HepG2 (cell line): ENCODE results near the gene SH3BP5. TPM values are rescaled to one million over a fixed set of nuclear protein-coding genes. Genes with fewer than 3 reads are reported as not detected.

Source experiments
- ATAC-seq: fragments of 200-7000 bp; cut with Tn5 transposase; 3 replicates; pipeline ENCODE4 v1.9.1; 2020; ENCODE audit warnings: mild to moderate bottlenecking, moderate library complexity
- BruUV-seq: library from RNA; stranded (reverse); fragments of 400-500 nt; replicated peaks from 2 replicates; lab custom pipeline; 2021; lab: Mats Ljungman, UMichigan
- CTCF ChIA-PET: fragments of 300-600 bp; formaldehyde crosslinking; extraction: SDS; loops from one replicate; lab custom pipeline; 2021; ENCODE audit warnings: low total read pairs, inconsistent platforms, low intra/inter-chr PET ratio; lab: Yijun Ruan, JAX
- POLR2A ChIA-PET: fragments of 350-600 bp; sonication (Branson Sonifier 250); formaldehyde crosslinking; loops from one replicate; lab custom pipeline; 2020; ENCODE audit warnings: antibody characterized with exemption, inconsistent platforms; lab: Yijun Ruan, JAX
- DNase-seq: peaks from one replicate; pipeline ENCODE4 v3.0.0-alpha.2; 2015; ENCODE audit warnings: low spot score
- FAIRE-seq: peaks from 3 replicates; lab custom pipeline; 2011; peaks lifted over from hg19 to GRCh38; lab: Jason Lieb, UNC
- H2AFZ ChIP-seq: one replicate; pipeline ENCODE4 v1.6.1; 2011; ENCODE audit warnings: low read length, inconsistent platforms
- H3K27ac ChIP-seq: fragments of 300-600 bp; 3 replicates; pipeline ENCODE4 v1.8.0; 2011; ENCODE audit warnings: mixed run types, mild to moderate bottlenecking, mixed read lengths, low read length, inconsistent platforms; ENCODE audit not compliant: insufficient read depth; ENCODE audit errors: extremely low read length
- H3K27me3 ChIP-seq, 2 experiments: fragments of 200-600 bp in 1 of 2; 2 replicates in 1 of 2; 3 replicates in 1 of 2; pipeline versions ENCODE4 v1.6.0 to v1.8.0; 2011; ENCODE audit warnings: low read length in 2 of 2, mild to moderate bottlenecking in 2 of 2, moderate library complexity in 2 of 2, inconsistent platforms in 1 of 2; ENCODE audit not compliant: insufficient read depth in 2 of 2, control insufficient read depth in 1 of 2
- H3K36me3 ChIP-seq, 2 experiments: fragments of 200-600 bp in 1 of 2; replicated peaks in 1 of 2; 2 replicates in 1 of 2; 3 replicates in 1 of 2; pipeline versions ENCODE4 v1.5.1 to v1.8.0; 2011; ENCODE audit warnings: low read length in 2 of 2, inconsistent platforms in 1 of 2; ENCODE audit not compliant: insufficient read depth in 2 of 2, control insufficient read depth in 1 of 2
- H3K4me1 ChIP-seq: 2 replicates; pipeline ENCODE4 v1.5.1; 2012; ENCODE audit warnings: low read length, inconsistent platforms; ENCODE audit not compliant: insufficient read depth
- H3K4me2 ChIP-seq: 2 replicates; pipeline ENCODE4 v1.6.0; 2011; ENCODE audit warnings: low read depth, low read length, inconsistent platforms
- H3K4me3 ChIP-seq, 3 experiments: fragments of 200-600 bp in 1 of 3; sonication (generic), shearing (Covaris generic) in 1 of 3; replicated peaks in 1 of 3; 2 replicates each; pipeline ENCODE4 v1.5.1; 2011 to 2016; ENCODE audit warnings: low read length in 3 of 3, inconsistent platforms in 2 of 3, low read depth in 2 of 3, mild to moderate bottlenecking in 2 of 3, control low read depth in 1 of 3, mixed read lengths in 1 of 3; ENCODE audit not compliant: insufficient read depth in 1 of 3
- H3K79me2 ChIP-seq: one replicate; pipeline ENCODE4 v1.6.1; 2011; ENCODE audit warnings: low read length, inconsistent platforms; ENCODE audit not compliant: insufficient read depth
- H3K9ac ChIP-seq: 2 replicates; pipeline ENCODE4 v1.6.0; 2011; ENCODE audit warnings: mild to moderate bottlenecking, low read depth, low read length, inconsistent platforms; ENCODE audit not compliant: insufficient read depth
- H3K9me3 ChIP-seq: 2 replicates; pipeline ENCODE4 v1.5.1; 2012; ENCODE audit warnings: mild to moderate bottlenecking, low read length
- H4K20me1 ChIP-seq: 2 replicates; pipeline ENCODE4 v1.6.0; 2011; ENCODE audit warnings: inconsistent platforms, mild to moderate bottlenecking, low read length, moderate library complexity; ENCODE audit not compliant: insufficient read depth
- ADNP ChIP-seq: sonication (generic); formaldehyde crosslinking; IDR thresholded peaks from 2 replicates; pipeline ENCODE4 v1.4.0; 2020; ENCODE audit warnings: missing genetic modification reagents
- ASH2L ChIP-seq: fragments of 300-600, 200-600 bp; sonication (generic); IDR thresholded peaks from 2 replicates; pipeline ENCODE4 v1.7.0; 2017; ENCODE audit warnings: low read depth, mild to moderate bottlenecking, moderate library complexity, mixed read lengths, low read length; ENCODE audit not compliant: insufficient read length
- FOXK2 ChIP-seq: fragments of 450-650 bp; IDR thresholded peaks from 2 replicates; pipeline ENCODE4 v1.6.1; 2016
- GZF1 ChIP-seq: sonication (generic); formaldehyde crosslinking; IDR thresholded peaks from 2 replicates; pipeline ENCODE4 v1.5.1; 2020; ENCODE audit warnings: mild to moderate bottlenecking, missing genetic modification reagents
- SCMH1 ChIP-seq: sonication (generic); formaldehyde crosslinking; IDR thresholded peaks from 2 replicates; pipeline ENCODE4 v1.9.0; 2021; ENCODE audit warnings: missing genetic modification reagents, mild to moderate bottlenecking, borderline replicate concordance
- SIN3B ChIP-seq: fragments of 150-350 bp; IDR thresholded peaks from 2 replicates; pipeline ENCODE4 v1.6.1; 2014; ENCODE audit warnings: low read length
- SKI ChIP-seq: fragments of 450-650 bp; IDR thresholded peaks from one replicate; pipeline ENCODE4 v1.6.1; 2018; ENCODE audit warnings: mild to moderate bottlenecking; ENCODE audit not compliant: partially characterized antibody
- TRIM24 ChIP-seq: sonication (generic); formaldehyde crosslinking; IDR thresholded peaks from 2 replicates; pipeline ENCODE4 v1.8.0; 2022; ENCODE audit warnings: mild to moderate bottlenecking, missing genetic modification reagents
- ZNF180 ChIP-seq: sonication (generic); formaldehyde crosslinking; IDR thresholded peaks from 2 replicates; pipeline ENCODE4 v1.4.0; 2020; ENCODE audit warnings: low read depth, missing genetic modification reagents, borderline replicate concordance
- ZNF552 ChIP-seq: sonication (generic); formaldehyde crosslinking; IDR thresholded peaks from 2 replicates; pipeline ENCODE4 v1.9.0; 2022; ENCODE audit warnings: missing genetic modification reagents, mild to moderate bottlenecking, borderline replicate concordance
- ZNF605 ChIP-seq: sonication (generic); formaldehyde crosslinking; IDR thresholded peaks from 2 replicates; pipeline ENCODE4 v1.8.0; 2022; ENCODE audit warnings: mild to moderate bottlenecking, missing genetic modification reagents
- ZNF7 ChIP-seq: IDR thresholded peaks from 2 replicates; pipeline ENCODE4 v1.6.1; 2016; ENCODE audit warnings: missing biosample characterization, missing genetic modification reagents
- WGBS: methylation state at CpG from one replicate; pipeline ENCODE4 v1.1.6; 2017; ENCODE audit warnings: low lambda C conversion rate; 5-methylcytosine and 5-hydroxymethylcytosine counted together
- in situ Hi-C: cut with HindIII; loops from 2 replicates; pipeline ENCODE4 v1.10.0; 2017; ENCODE audit warnings: low pct_unique_long_range_greater_than_20kb; ENCODE audit not compliant: extremely low pct_ligation_motif_present
- intact Hi-C: fragments of 100-400 bp; cut with micrococcal nuclease; formaldehyde crosslinking; loops from one replicate; pipeline ENCODE4 v1.10.0; 2022; ENCODE audit not compliant: unreplicated experiment
- polyA plus RNA-seq, 8 experiments: library from polyadenylated mRNA; depleted of rRNA in 3 of 8; stranded (reverse) in 7 of 8; unstranded in 1 of 8; fragments of >200 nt; fragmentation: Illumina TruSeq in 4 of 8; extraction: Trizol in 4 of 8; gene quantifications; 2 replicates each; pipeline versions ENCODE4 v1.2.1 to v1.2.3, GENCODE V29; 2011 to 2016; ENCODE audit warnings: low read depth in 4 of 8, missing spikeins in 1 of 8, mixed read lengths in 1 of 8; ENCODE audit not compliant: insufficient read depth in 1 of 8
- total RNA-seq, 5 experiments: library from RNA; depleted of rRNA; stranded (reverse); fragments of >200 nt; fragmentation: Illumina TruSeq; extraction: Trizol; gene quantifications; 2 replicates each; pipeline ENCODE4 v1.2.3, GENCODE V29; 2016; ENCODE audit warnings: low read depth in 1 of 5
- TF ChIP-seq, protein P1 (sequence below): IDR thresholded peaks from 2 replicates; pipeline ENCODE4 v1.6.1; 2012; ENCODE audit warnings: low read depth, low read length, improper control_type of control experiment

Gene SH3BP5
- total and polyA plus RNA-seq, 2 of the 13 experiments (the other 11 are each of a cell fraction or from before 2014, with no cell fraction given): 0.09 to 0.16 TPM

DNA sequence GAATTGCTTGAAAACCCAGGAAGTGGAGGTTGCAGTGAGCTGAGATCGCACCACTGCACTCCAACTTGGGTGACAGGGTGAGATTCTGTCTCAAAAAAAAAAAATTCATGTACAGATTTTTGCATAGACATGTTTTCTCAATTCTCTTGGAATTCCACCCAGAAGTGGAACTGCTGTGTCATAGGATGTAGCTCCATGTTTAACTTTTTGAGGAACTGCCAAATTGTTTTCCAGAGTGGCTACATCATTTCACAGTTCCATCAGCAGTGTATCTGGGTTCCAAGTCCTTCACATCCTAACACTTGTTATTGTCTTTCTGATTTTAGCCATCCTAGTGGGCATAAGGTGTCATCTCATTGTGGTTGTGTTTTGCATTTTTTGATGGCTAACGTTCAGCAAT, 116.4 kb downstream of the SH3BP5 start:
- H3K27me3 ChIP-seq: no peaks in the 10 kb centered on the region
- no peak for TF ChIP-seq SCMH1 (CRISPR knock-in tag)
- TF ChIP-seq ZNF7 (CRISPR knock-in tag): peak; percentile 19; the same call in 1 of the 2 replicates
- TF ChIP-seq SIN3B: no peak
- TF ChIP-seq, protein P1, sequence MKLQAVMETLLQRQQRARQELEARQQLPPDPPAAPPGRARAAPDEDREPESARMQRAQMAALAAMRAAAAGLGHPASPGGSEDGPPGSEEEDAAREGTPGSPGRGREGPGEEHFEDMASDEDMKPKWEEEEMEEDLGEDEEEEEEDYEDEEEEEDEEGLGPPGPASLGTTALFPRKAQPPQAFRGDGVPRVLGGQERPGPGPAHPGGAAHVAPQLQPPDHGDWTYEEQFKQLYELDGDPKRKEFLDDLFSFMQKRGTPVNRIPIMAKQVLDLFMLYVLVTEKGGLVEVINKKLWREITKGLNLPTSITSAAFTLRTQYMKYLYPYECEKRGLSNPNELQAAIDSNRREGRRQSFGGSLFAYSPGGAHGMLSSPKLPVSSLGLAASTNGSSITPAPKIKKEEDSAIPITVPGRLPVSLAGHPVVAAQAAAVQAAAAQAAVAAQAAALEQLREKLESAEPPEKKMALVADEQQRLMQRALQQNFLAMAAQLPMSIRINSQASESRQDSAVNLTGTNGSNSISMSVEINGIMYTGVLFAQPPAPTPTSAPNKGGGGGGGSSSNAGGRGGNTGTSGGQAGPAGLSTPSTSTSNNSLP: no peak
- no peak for TF ChIP-seq GZF1
- no peak for TF ChIP-seq ASH2L
- TF ChIP-seq, all 625 proteins: peak for 1
- Histone ChIP-seq H3K36me3 (peaks cover 11 to 75% of the 10 kb centered on the region in 2 experiments), H3K27ac (no peak overlapping the region), H3K9ac (no peak overlapping the region), H3K4me1 (peaks cover 5% of the 10 kb centered on the region; the same call in 1 of the 2 replicates), H2AFZ (no peak overlapping the region), H3K4me3 (no peak overlapping the region), H3K79me2 (no peaks in the 10 kb centered on the region), H4K20me1 (no peaks in the 10 kb centered on the region; the same call in 1 of the 2 replicates), H3K4me2 (no peak overlapping the region), H3K9me3 (no peaks in the 10 kb centered on the region)
- BruUV-seq: no TSS peak
- DNase-seq: no peak
- no peak for ATAC-seq
- FAIRE-seq: no peak
- intact Hi-C loops (no loop called here), in situ Hi-C loops (no loop called here)
- ChIA-PET CTCF (no interaction called here), POLR2A (interaction anchor here (1.0 kb wide), 1 partner anchor 9 kb away, joined by 4 read pairs; no protein-coding TSS in a partner anchor)
- WGBS: 91% methylated on average over 2 of the region's 2 CpGs

DNA sequence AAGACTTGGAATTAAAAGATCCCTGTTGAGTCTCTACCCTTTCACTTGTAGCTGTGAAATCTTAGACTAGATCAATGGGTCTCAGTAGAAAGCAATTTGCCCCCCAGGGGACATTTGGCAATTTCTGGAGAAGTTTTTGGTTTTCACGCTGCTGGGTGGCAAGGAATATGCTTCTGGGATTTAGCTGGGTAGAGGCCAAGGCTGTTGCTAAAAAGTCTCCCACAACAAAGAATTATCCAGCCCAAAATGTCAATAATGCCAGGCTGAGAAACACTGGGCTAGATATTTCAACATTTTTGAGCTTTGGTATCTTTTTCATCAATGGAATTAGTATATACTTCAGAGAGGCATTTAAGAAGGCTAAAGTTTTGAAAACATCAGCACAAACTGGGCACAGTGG, 117.6 kb downstream of the SH3BP5 start:
- H3K9ac ChIP-seq: no peak overlapping the region
- H4K20me1 ChIP-seq: no peaks in the 10 kb centered on the region; the same call in 1 of the 2 replicates
- peaks cover 9% of the 10 kb centered on the region for H3K79me2 ChIP-seq
- peaks cover 10 to 71% of the 10 kb centered on the region in 2 experiments for H3K36me3 ChIP-seq
- H3K4me1 ChIP-seq: peaks cover 11% of the 10 kb centered on the region
- DNase-seq (no peak), ATAC-seq (no peak), FAIRE-seq (no peak)
- in situ Hi-C loops (no loop called here), intact Hi-C loops (no loop called here)
- TF ChIP-seq ZNF605 (CRISPR knock-in tag) (no peak), TRIM24 (CRISPR knock-in tag) (no peak), SKI (no peak), ADNP (CRISPR knock-in tag) (no peak), ZNF552 (CRISPR knock-in tag) (no peak), ZNF180 (CRISPR knock-in tag) (no peak), FOXK2 (no peak)
- no peak overlapping the region for H3K4me3 ChIP-seq
- CTCF ChIA-PET: no interaction called here
- POLR2A ChIA-PET: no interaction called here
- H3K9me3 ChIP-seq: no peaks in the 10 kb centered on the region
- no peak overlapping the region for H3K27ac ChIP-seq
- H2AFZ ChIP-seq: no peak overlapping the region
- no peak overlapping the region for H3K4me2 ChIP-seq
- 100% methylated on average over 1 of the region's 1 CpG for WGBS
- no peaks in the 10 kb centered on the region for H3K27me3 ChIP-seq
- BruUV-seq: no TSS peak
